Measurements from ENCODE around the gene SUPT5H.

Gene SUPT5H

DNA sequence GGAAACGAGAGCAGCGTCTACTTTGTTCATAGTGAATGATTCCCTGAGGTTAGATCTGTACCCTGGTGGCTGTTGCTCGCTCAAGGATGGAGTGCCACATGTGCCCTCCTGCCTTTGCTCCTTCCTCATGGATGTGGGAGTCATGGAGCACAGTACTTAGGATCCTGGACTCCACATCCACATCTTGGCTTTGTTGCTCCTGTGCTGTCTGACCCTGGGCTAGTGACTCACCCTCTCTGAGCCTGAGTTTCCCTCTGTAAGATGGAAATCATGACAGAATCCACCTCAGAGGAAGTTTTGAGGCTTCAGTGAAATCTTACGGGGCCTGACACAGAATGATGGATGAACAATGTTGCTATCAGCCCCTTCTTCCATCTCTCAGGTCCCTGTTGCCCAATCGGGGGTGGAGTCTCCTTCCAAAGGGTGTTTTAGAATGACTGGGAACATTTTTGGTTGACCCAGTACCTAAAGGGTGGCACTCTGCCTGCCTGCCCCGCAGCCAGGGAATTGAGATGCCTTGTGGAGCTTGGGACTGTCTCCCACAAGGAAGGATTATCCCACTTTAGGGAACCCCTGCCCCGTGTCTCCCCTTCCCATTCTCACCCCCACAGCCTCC lies 25.4 kb downstream of the SUPT5H start:
- H3F3A ChIP-seq (ENCODE audit: insufficient read depth, low read length), result 0 out of 2 replicates have a peak, but pooled peaks cover 3% of the 10 kb centered on the region
- H3K9ac ChIP-seq (ENCODE audit: low read length), result no peak overlapping the region
- H3K9me3 ChIP-seq (replicated peaks; ENCODE audit: insufficient read depth, low read length), result no peaks in the 10 kb centered on the region
- H3K4me3 ChIP-seq (ENCODE audit: low read length), result no peak overlapping the region
- DNase-seq, result no peak
- no peak overlapping the region for H3K27ac ChIP-seq (ENCODE audit: low read length)
- H3K4me1 ChIP-seq (ENCODE audit: low read length), result no peaks in the 10 kb centered on the region
- TF ChIP-seq EZH2phosphoT487 (IDR thresholded peaks at IDR 0.05; ENCODE audit: low read length), result no peak
- no peak for TF ChIP-seq EZH2 (optimal IDR thresholded peaks at IDR 0.05; ENCODE audit: low read depth, low read length)
- TF ChIP-seq CTCF (IDR thresholded peaks at IDR 0.05; ENCODE audit: low read length), result no peak
- H3K36me3 ChIP-seq (replicated peaks; ENCODE audit: insufficient read depth, low read length), result peaks cover 10% of the 10 kb centered on the region
- H2AFZ ChIP-seq (ENCODE audit: low read length), result no peak overlapping the region
- peaks cover 3% of the 10 kb centered on the region for H3K79me2 ChIP-seq (ENCODE audit: low read length)
- H4K20me1 ChIP-seq (ENCODE audit: insufficient read depth, low read length), result no peaks in the 10 kb centered on the region
- H3K27me3 ChIP-seq (replicated peaks; ENCODE audit: insufficient read depth, low read length), result no peaks in the 10 kb centered on the region
- H3K4me2 ChIP-seq (ENCODE audit: low read depth, low read length), result no peak overlapping the region
- no peaks in the 10 kb centered on the region for H3K9me2 ChIP-seq (replicated peaks; ENCODE audit: insufficient read depth, low read length)

DNA sequence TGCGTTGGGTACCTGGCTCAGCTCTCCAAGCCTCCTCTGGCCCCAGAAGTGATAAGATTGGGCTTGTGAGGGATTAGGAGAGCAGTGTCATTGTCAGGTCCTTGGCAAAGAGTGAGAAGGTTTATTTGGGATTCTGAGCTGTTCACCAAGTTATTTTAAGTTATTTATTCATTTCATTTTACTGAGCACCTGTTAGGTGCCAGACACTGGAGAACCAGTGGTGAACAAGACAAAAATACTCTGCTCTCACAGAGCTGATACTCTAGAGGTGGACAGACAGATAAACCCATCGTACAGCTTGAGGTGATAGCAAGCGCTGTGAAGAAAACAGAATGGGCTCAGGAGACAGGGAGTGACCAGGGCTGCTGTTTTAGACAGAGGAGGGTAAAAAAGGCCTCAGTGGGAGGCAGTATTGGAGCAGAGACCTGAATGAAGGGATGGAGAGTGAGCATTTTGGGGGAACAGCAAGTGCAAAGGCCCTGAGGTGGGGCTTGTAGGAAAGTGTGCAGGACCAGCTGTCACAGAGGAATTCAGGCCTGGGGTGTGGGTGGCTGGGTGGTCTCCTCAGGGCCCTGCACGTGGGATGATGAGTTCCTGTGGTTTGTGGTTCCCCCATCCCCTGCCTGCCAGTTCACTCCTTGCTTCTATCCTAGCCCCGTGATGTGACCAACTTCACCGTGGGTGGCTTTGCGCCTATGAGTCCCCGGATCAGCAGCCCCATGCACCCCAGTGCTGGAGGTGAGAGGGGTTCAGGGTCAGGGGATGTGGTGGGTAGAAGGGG lies 26.6 kb downstream of the SUPT5H start:
- Histone ChIP-seq H3K27ac (ENCODE audit: low read length) (no peak overlapping the region), H3K9me2 (replicated peaks; ENCODE audit: insufficient read depth, low read length) (no peaks in the 10 kb centered on the region), H3K79me2 (ENCODE audit: low read length) (no peaks in the 10 kb centered on the region; the same call in 1 of the 2 replicates), H3K4me3 (ENCODE audit: low read length) (no peak overlapping the region), H3K9me3 (replicated peaks; ENCODE audit: insufficient read depth, low read length) (no peaks in the 10 kb centered on the region), H3K9ac (ENCODE audit: low read length) (no peak overlapping the region), H3K27me3 (replicated peaks; ENCODE audit: insufficient read depth, low read length) (no peaks in the 10 kb centered on the region), H3K4me2 (ENCODE audit: low read depth, low read length) (no peak overlapping the region), H3K4me1 (ENCODE audit: low read length) (no peaks in the 10 kb centered on the region), H3K36me3 (replicated peaks; ENCODE audit: insufficient read depth, low read length) (peaks cover 10% of the 10 kb centered on the region), H3F3A (ENCODE audit: insufficient read depth, low read length) (0 out of 2 replicates have a peak, but pooled peaks cover 3% of the 10 kb centered on the region), H2AFZ (ENCODE audit: low read length) (no peak overlapping the region), H4K20me1 (ENCODE audit: insufficient read depth, low read length) (no peaks in the 10 kb centered on the region)
- DNase-seq, result no peak
- TF ChIP-seq EZH2phosphoT487 (IDR thresholded peaks at IDR 0.05; ENCODE audit: low read length), result no peak
- no peak for TF ChIP-seq EZH2 (optimal IDR thresholded peaks at IDR 0.05; ENCODE audit: low read depth, low read length)
- no peak for TF ChIP-seq CTCF (IDR thresholded peaks at IDR 0.05; ENCODE audit: low read length)

DNA sequence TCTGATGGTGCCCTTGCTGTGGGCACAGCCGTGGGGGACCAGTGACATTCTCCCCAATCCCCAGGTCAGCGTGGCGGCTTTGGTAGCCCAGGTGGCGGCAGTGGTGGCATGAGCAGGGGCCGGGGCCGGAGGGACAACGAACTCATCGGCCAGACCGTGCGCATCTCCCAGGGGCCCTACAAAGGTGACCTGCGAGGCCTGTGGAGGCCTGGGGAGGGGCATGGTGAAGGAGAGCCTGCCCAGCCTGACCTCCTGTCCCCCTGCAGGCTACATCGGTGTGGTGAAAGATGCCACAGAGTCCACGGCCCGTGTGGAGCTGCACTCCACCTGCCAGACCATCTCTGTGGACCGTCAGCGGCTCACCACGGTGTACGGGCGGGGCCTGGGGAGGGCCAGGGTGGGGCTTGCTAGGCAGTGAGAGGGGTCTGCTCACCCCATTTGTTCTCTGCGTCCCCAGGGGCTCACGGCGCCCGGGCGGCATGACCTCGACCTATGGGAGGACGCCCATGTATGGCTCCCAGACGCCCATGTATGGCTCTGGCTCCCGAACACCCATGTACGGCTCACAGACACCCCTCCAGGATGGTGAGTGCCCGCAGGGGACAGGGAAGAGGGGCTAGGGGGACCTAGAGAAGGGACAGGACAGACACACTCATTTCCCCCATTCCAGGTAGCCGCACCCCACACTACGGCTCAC lies 27.5 kb downstream of the SUPT5H start:
- H3K9me3 ChIP-seq (replicated peaks; ENCODE audit: insufficient read depth, low read length), result no peaks in the 10 kb centered on the region
- no peak overlapping the region for H3K4me2 ChIP-seq (ENCODE audit: low read depth, low read length)
- H3K27ac ChIP-seq (ENCODE audit: low read length), result no peak overlapping the region
- no peaks in the 10 kb centered on the region for H4K20me1 ChIP-seq (ENCODE audit: insufficient read depth, low read length)
- TF ChIP-seq EZH2 (optimal IDR thresholded peaks at IDR 0.05; ENCODE audit: low read depth, low read length), result no peak
- no peak for TF ChIP-seq EZH2phosphoT487 (IDR thresholded peaks at IDR 0.05; ENCODE audit: low read length)
- no peak for TF ChIP-seq CTCF (IDR thresholded peaks at IDR 0.05; ENCODE audit: low read length)
- DNase-seq, result no peak
- no peaks in the 10 kb centered on the region for H3K9me2 ChIP-seq (replicated peaks; ENCODE audit: insufficient read depth, low read length)
- H3F3A ChIP-seq (ENCODE audit: insufficient read depth, low read length), result 0 out of 2 replicates have a peak, but pooled peaks cover 5% of the 10 kb centered on the region
- H3K36me3 ChIP-seq (replicated peaks; ENCODE audit: insufficient read depth, low read length), result peaks cover 10% of the 10 kb centered on the region
- H3K27me3 ChIP-seq (replicated peaks; ENCODE audit: insufficient read depth, low read length), result no peaks in the 10 kb centered on the region
- H2AFZ ChIP-seq (ENCODE audit: low read length), result no peak overlapping the region
- no peaks in the 10 kb centered on the region for H3K4me1 ChIP-seq (ENCODE audit: low read length)
- H3K79me2 ChIP-seq (ENCODE audit: low read length), result no peaks in the 10 kb centered on the region; the same call in 1 of the 2 replicates
- H3K9ac ChIP-seq (ENCODE audit: low read length), result no peak overlapping the region
- no peak overlapping the region for H3K4me3 ChIP-seq (ENCODE audit: low read length)
